ENCODE data around the gene ZNF579. TPM values are rescaled to one million over a fixed set of nuclear protein-coding genes. Genes with fewer than 3 reads are reported as not detected.
A peak's percentile ranks its signal among the peaks of the same experiment; 100 is the strongest.

ZNF579 gene
- polyA plus RNA-seq, 1 donor (not counting 4 experiments of a cell fraction or from before 2014, with no cell fraction given): 1.5 TPM

GRCh38 chr19:55598719-55599467 lies 18.2 kb upstream of the ZNF579 start:
- Histone ChIP-seq H4K20me1 (ENCODE audit: control insufficient read depth, extremely low read depth, insufficient read depth, low read length) (no peaks in the 10 kb centered on the region), H3K27me3 (ENCODE audit: control insufficient read depth, extremely low read depth, insufficient read depth, low read length) (no peaks in the 10 kb centered on the region), H3K4me3 (ENCODE audit: control insufficient read depth in 2 of 3, extremely low read depth in 1 of 3, insufficient read depth in 2 of 3, low read depth in 1 of 3, low read length in 3 of 3) (peak overlapping the region; percentile 57 to 75 (median 72)), H3K9me1 (ENCODE audit: control insufficient read depth, extremely low read depth, insufficient read depth, low read length) (no peaks in the 10 kb centered on the region), H3K9me3 (ENCODE audit: control insufficient read depth, low read depth, low read length) (no peaks in the 10 kb centered on the region), H2AFZ (ENCODE audit: control insufficient read depth, low read length) (peak overlapping the region; percentile 56), H3K27ac (ENCODE audit: control insufficient read depth, insufficient read depth, low read length) (peak overlapping the region; percentile 97), H3K4me2 (ENCODE audit: control insufficient read depth, extremely low read depth, insufficient read depth, low read depth, low read length) (peak overlapping the region; percentile 41), H3K4me1 (ENCODE audit: control insufficient read depth, extremely low read depth, insufficient read depth, low read length) (peaks cover 9% of the 10 kb centered on the region), H3K9ac (ENCODE audit: control insufficient read depth, extremely low read depth, insufficient read depth, low read length) (peak overlapping the region; percentile 95), H3K79me2 (ENCODE audit: control insufficient read depth, insufficient read depth, low read length) (no peaks in the 10 kb centered on the region), H3K36me3 (ENCODE audit: control insufficient read depth in 2 of 2, extremely low read depth in 1 of 2, insufficient read depth in 2 of 2, low read length in 2 of 2) (peaks cover 5 to 9% of the 10 kb centered on the region in 2 experiments)
- FAIRE-seq (no peak), DNase-seq (ENCODE audit: low read depth, low spot score) (peak; percentile 95)
- dilution Hi-C loops (cut with MboI; ENCODE audit: extremely low pct_ligation_motif_present, low sequenced_read_pairs): no loop called here
- TF ChIP-seq, protein P1, sequence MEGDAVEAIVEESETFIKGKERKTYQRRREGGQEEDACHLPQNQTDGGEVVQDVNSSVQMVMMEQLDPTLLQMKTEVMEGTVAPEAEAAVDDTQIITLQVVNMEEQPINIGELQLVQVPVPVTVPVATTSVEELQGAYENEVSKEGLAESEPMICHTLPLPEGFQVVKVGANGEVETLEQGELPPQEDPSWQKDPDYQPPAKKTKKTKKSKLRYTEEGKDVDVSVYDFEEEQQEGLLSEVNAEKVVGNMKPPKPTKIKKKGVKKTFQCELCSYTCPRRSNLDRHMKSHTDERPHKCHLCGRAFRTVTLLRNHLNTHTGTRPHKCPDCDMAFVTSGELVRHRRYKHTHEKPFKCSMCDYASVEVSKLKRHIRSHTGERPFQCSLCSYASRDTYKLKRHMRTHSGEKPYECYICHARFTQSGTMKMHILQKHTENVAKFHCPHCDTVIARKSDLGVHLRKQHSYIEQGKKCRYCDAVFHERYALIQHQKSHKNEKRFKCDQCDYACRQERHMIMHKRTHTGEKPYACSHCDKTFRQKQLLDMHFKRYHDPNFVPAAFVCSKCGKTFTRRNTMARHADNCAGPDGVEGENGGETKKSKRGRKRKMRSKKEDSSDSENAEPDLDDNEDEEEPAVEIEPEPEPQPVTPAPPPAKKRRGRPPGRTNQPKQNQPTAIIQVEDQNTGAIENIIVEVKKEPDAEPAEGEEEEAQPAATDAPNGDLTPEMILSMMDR (optimal IDR thresholded peaks at IDR 0.05 in 1 of 3, IDR thresholded peaks at IDR 0.05 in 1 of 3, conservative IDR thresholded peaks at IDR 0.05 in 1 of 3; ENCODE audit: extremely low read depth in 1 of 3, insufficient read depth in 2 of 3, low read length in 3 of 3): no peak
- TF ChIP-seq EZH2 (IDR thresholded peaks at IDR 0.05; ENCODE audit: low read length): no peak

DNA sequence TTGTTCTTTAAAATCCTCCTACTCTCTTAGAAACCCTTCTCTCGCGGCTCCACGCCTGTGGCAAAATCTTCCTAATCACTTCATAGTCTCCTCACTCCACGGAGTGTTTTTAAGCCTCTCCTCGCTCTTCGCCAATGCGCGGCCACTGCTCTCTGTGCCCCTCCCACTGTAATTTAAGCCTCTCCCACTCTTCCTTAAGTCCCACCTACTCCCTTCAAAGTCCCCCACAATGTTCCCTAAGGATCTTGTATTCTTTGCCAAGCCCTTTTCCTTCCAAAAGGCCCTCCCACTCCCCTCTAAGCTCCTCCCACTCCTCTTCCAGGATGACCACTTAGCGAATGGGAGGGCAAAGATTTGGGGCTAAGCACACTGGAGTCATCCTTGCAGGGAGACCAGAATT lies 17.4 kb upstream of the ZNF579 start:
- Histone ChIP-seq H3K9me1 (ENCODE audit: control insufficient read depth, extremely low read depth, insufficient read depth, low read length) (no peaks in the 10 kb centered on the region), H3K4me1 (ENCODE audit: control insufficient read depth, extremely low read depth, insufficient read depth, low read length) (peaks cover 9% of the 10 kb centered on the region), H4K20me1 (ENCODE audit: control insufficient read depth, extremely low read depth, insufficient read depth, low read length) (no peaks in the 10 kb centered on the region), H2AFZ (ENCODE audit: control insufficient read depth, low read length) (no peak overlapping the region), H3K9me3 (ENCODE audit: control insufficient read depth, low read depth, low read length) (no peaks in the 10 kb centered on the region), H3K79me2 (ENCODE audit: control insufficient read depth, insufficient read depth, low read length) (no peaks in the 10 kb centered on the region), H3K27me3 (ENCODE audit: control insufficient read depth, extremely low read depth, insufficient read depth, low read length) (no peaks in the 10 kb centered on the region), H3K36me3 (ENCODE audit: control insufficient read depth in 2 of 2, extremely low read depth in 1 of 2, insufficient read depth in 2 of 2, low read length in 2 of 2) (peaks cover 5 to 9% of the 10 kb centered on the region in 2 experiments), H3K4me2 (ENCODE audit: control insufficient read depth, extremely low read depth, insufficient read depth, low read depth, low read length) (no peak overlapping the region), H3K9ac (ENCODE audit: control insufficient read depth, extremely low read depth, insufficient read depth, low read length) (no peak overlapping the region), H3K27ac (ENCODE audit: control insufficient read depth, insufficient read depth, low read length) (no peak overlapping the region), H3K4me3 (ENCODE audit: control insufficient read depth in 2 of 3, extremely low read depth in 1 of 3, insufficient read depth in 2 of 3, low read depth in 1 of 3, low read length in 3 of 3) (no peak overlapping the region)
- DNase-seq (ENCODE audit: low read depth, low spot score) (no peak), FAIRE-seq (no peak)
- no peak for TF ChIP-seq EZH2 (IDR thresholded peaks at IDR 0.05; ENCODE audit: low read length)
- TF ChIP-seq, protein P1 (optimal IDR thresholded peaks at IDR 0.05 in 1 of 3, IDR thresholded peaks at IDR 0.05 in 1 of 3, conservative IDR thresholded peaks at IDR 0.05 in 1 of 3; ENCODE audit: extremely low read depth in 1 of 3, insufficient read depth in 2 of 3, low read length in 3 of 3): no peak
- dilution Hi-C loops (cut with MboI; ENCODE audit: extremely low pct_ligation_motif_present, low sequenced_read_pairs): no loop called here
